ENCODE data around the gene SLC35A2.

GRCh38 chrX:48913605-48914366 lies 2.3 kb upstream of the SLC35A2 start:
- TF ChIP-seq CTCF (IDR thresholded peaks at IDR 0.05 in 4 of 5, conservative IDR thresholded peaks at IDR 0.05 in 1 of 5) (no peak), POLR2A (IDR thresholded peaks at IDR 0.05) (no peak)
